K562 (cell line): ENCODE measurements around the gene PLA1A. TPM values are rescaled to one million over a fixed set of nuclear protein-coding genes. Genes with fewer than 3 reads are reported as not detected.

Experiments
- BACH1 ChIP-seq: fragments of 200-800 bp; sonication (Bioruptor generic); IDR thresholded peaks from 2 replicates; pipeline ENCODE4 v1.6.1; 2016; ENCODE audit warnings: missing genetic modification characterization, missing compliant biosample characterization
- C11orf30 ChIP-seq: fragments of 450-650 bp; IDR thresholded peaks from 2 replicates; pipeline ENCODE4 v1.6.1; 2016; ENCODE audit warnings: low read depth, mild to moderate bottlenecking
- ESRRB ChIP-seq: fragments of 250-450 bp; sonication (Bioruptor Pico); IDR thresholded peaks from 2 replicates; pipeline ENCODE4 v1.5.0; 2020; ENCODE audit warnings: mild to moderate bottlenecking, moderate library complexity, borderline replicate concordance
- ETS2 ChIP-seq: IDR thresholded peaks from 2 replicates; pipeline ENCODE4 v1.6.1; 2016; ENCODE audit warnings: borderline replicate concordance, missing genetic modification characterization, mild to moderate bottlenecking, moderate library complexity, missing compliant biosample characterization; ENCODE audit not compliant: poor library complexity, severe bottlenecking
- ETV6 ChIP-seq, 3 experiments: fragments of 150-350 bp in 1 of 3; sonication (generic) in 1 of 3; formaldehyde crosslinking in 1 of 3; IDR thresholded peaks; 2 replicates each; pipeline versions ENCODE4 v1.6.1 to v1.8.0; 2014 to 2022; ENCODE audit warnings: borderline replicate concordance in 2 of 3, low read depth in 2 of 3, antibody characterized with exemption in 1 of 3, low read length in 1 of 3, mild to moderate bottlenecking in 1 of 3, missing genetic modification reagents in 1 of 3
- GTF2F1 ChIP-seq: IDR thresholded peaks from 2 replicates; pipeline ENCODE4 v1.6.1; 2011; ENCODE audit warnings: low read depth, low read length, improper control_type of control experiment
- HCFC1 ChIP-seq: IDR thresholded peaks from 2 replicates; pipeline ENCODE4 v1.6.1; 2012; ENCODE audit warnings: low read depth, low read length, improper control_type of control experiment
- LEF1 ChIP-seq: fragments of 450-650 bp; IDR thresholded peaks from 2 replicates; pipeline ENCODE4 v1.6.1; 2016; ENCODE audit warnings: mild to moderate bottlenecking
- MAFK ChIP-seq: IDR thresholded peaks from 2 replicates; pipeline ENCODE4 v1.6.1; 2011; ENCODE audit warnings: low read length, improper control_type of control experiment
- MIER1 ChIP-seq: fragments of 450-650 bp; IDR thresholded peaks from 2 replicates; pipeline ENCODE4 v1.6.1; 2016; ENCODE audit warnings: antibody characterized with exemption, mild to moderate bottlenecking, low read depth
- NFRKB ChIP-seq: fragments of 450-650 bp; IDR thresholded peaks from 2 replicates; pipeline ENCODE4 v1.6.1; 2016; ENCODE audit warnings: low read depth
- POLR2B ChIP-seq: fragments of 450-650 bp; IDR thresholded peaks from 2 replicates; pipeline ENCODE4 v1.6.1; 2018; ENCODE audit warnings: low read depth; ENCODE audit not compliant: partially characterized antibody
- POLR2G ChIP-seq: fragments of 200-400 bp; formaldehyde crosslinking; IDR thresholded peaks from 2 replicates; pipeline ENCODE4 v1.6.1; 2017; ENCODE audit warnings: low read depth, mild to moderate bottlenecking, antibody characterized with exemption, low read length, moderate library complexity
- SMAD4 ChIP-seq: fragments of 250-450 bp; sonication (Bioruptor Pico); conservative IDR thresholded peaks from 2 replicates; pipeline ENCODE4 v1.8.0; 2021; ENCODE audit warnings: inconsistent platforms, mild to moderate bottlenecking, moderate library complexity
- SMARCB1 ChIP-seq: IDR thresholded peaks from 2 replicates; pipeline ENCODE4 v1.6.1; 2011; ENCODE audit warnings: improper control_type of control experiment, low read depth; ENCODE audit not compliant: insufficient read length
- ZNF212 ChIP-seq: fragments of 450-650 bp; formaldehyde crosslinking; IDR thresholded peaks from 2 replicates; pipeline ENCODE4 v1.4.0; 2020; ENCODE audit warnings: mild to moderate bottlenecking
- ZNF253 ChIP-seq: fragments of 250-450 bp; sonication (Bioruptor Pico); conservative IDR thresholded peaks from 2 replicates; pipeline ENCODE4 v1.6.1; 2021; ENCODE audit warnings: mild to moderate bottlenecking
- ZNF3 ChIP-seq: fragments of 250-450 bp; sonication (Bioruptor Pico); IDR thresholded peaks from 2 replicates; pipeline ENCODE4 v1.5.0; 2021; ENCODE audit warnings: mild to moderate bottlenecking, moderate library complexity
- ZNF316 ChIP-seq: fragments of 450-650 bp; IDR thresholded peaks from 2 replicates; pipeline ENCODE4 v1.6.1; 2016
- ZNF584 ChIP-seq: fragments of 200-800 bp; sonication (Bioruptor generic); IDR thresholded peaks from 2 replicates; pipeline ENCODE4 v1.6.1; 2016; ENCODE audit warnings: low read depth, mild to moderate bottlenecking, missing genetic modification characterization, missing compliant biosample characterization
- ZNF766 ChIP-seq: fragments of 200-800 bp; sonication (Bioruptor generic); conservative IDR thresholded peaks from 2 replicates; pipeline ENCODE4 v1.6.1; 2016; ENCODE audit warnings: missing genetic modification characterization, missing compliant biosample characterization
- polyA plus RNA-seq, 8 experiments: library from polyadenylated mRNA; depleted of rRNA in 4 of 8; stranded (reverse) in 5 of 8; unstranded in 3 of 8; fragments of >200 nt; fragmentation: Nextera tagmentation in 2 of 8; fragmentation: Illumina TruSeq in 1 of 8; extraction: Ambion mirVana in 2 of 8; extraction: Trizol in 1 of 8; gene quantifications; 2 replicates each; pipeline versions ENCODE4 v1.2.1 to v1.2.3, GENCODE V29; 2011 to 2014; ENCODE audit warnings: inconsistent platforms in 1 of 8, missing spikeins in 1 of 8
- total RNA-seq, 7 experiments: library from RNA; depleted of rRNA in 6 of 7; stranded (reverse); fragments of >200 nt in 6 of 7; fragmentation: Illumina TruSeq in 2 of 7; extraction: Trizol in 2 of 7; gene quantifications; 2 replicates each; pipeline versions ENCODE4 v1.2.1 to v1.2.3, GENCODE V29; 2011 to 2021; ENCODE audit warnings: low replicate concordance in 1 of 7
- TF ChIP-seq, protein P1 (sequence below): fragments of 200-800 bp; sonication (Bioruptor generic); IDR thresholded peaks from 2 replicates; pipeline ENCODE4 v1.6.1; 2017; ENCODE audit warnings: missing genetic modification characterization, missing compliant biosample characterization
- TF ChIP-seq, protein P2 (sequence below), 2 experiments: fragments of 450-650 bp; conservative IDR thresholded peaks; 2 replicates each; pipeline ENCODE4 v1.6.1; 2017; ENCODE audit warnings: mild to moderate bottlenecking in 2 of 2, moderate library complexity in 2 of 2

Gene PLA1A
- total and polyA plus RNA-seq, 9 of the 15 experiments (the other 6 are each of a cell fraction or from before 2014, with no cell fraction given), result not detected

DNA sequence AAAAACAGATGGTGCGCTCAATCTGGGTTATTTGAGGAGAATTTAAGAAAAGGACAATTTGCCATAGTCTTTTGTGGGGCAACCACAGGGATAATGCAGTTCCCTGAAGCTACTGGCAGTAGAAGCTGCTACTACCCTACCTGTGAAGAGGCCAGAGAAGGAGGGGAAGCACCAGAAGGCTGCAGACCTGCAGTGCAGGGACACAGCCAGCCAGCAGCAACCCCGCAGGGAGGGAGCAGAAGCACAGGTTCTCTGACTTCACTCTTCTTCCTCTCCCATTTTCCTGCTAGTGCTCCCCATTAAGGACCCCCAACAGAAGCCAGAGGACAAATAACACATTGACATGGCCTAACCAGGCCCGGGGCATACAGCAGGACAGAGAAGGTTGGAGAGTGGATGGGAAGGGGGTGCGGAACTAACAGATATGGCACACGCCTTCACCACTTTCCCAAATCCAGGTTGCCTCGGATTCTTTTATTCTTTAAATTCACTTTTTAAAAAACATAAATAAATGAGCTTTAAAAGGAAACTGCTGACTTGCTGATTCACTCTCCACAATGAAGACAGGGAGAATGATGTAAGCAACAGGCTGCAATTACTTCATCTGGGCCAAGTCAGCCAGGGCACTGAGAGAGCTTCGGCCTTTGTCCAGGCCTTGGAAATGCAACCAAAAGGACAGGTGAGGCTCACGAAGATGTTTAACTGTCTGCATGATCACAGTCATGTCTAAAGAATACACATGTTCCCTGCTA lies 32.6 kb downstream of the PLA1A start (continued):
- TF ChIP-seq ETV6 (IDR thresholded peaks at IDR 0.05; ENCODE audit: borderline replicate concordance in 1 of 2, low read depth in 2 of 2, low read length in 1 of 2) (no peak), ETV6 (CRISPR knock-in tag; IDR thresholded peaks at IDR 0.05; ENCODE audit: borderline replicate concordance) (no peak), HCFC1 (no peak), ZNF253 (no peak), LEF1 (no peak), ZNF3 (CRISPR knock-in tag) (no peak), NFRKB (0 out of 2 replicates have a peak, but pooled peaks have one; percentile 11), ZNF766 (peak; percentile 32; the same call in 1 of the 2 replicates), ESRRB (no peak), POLR2B (no peak), BACH1 (tag) (peak; percentile 47; the same call in 1 of the 2 replicates), MIER1 (no peak), POLR2G (no peak), C11orf30 (peak; percentile 96), ZNF316 (peak; percentile 96), SMAD4 (CRISPR knock-in tag) (peak; percentile 53; the same call in 1 of the 2 replicates), ZNF212 (CRISPR knock-in tag) (no peak), ETS2 (tag) (no peak), ZNF584 (CRISPR knock-in tag) (0 out of 2 replicates have a peak, but pooled peaks have one; percentile 26), GTF2F1 (no peak), MAFK (peak; percentile 69; the same call in 1 of the 2 replicates), SMARCB1 (no peak)
- TF ChIP-seq, protein P1, sequence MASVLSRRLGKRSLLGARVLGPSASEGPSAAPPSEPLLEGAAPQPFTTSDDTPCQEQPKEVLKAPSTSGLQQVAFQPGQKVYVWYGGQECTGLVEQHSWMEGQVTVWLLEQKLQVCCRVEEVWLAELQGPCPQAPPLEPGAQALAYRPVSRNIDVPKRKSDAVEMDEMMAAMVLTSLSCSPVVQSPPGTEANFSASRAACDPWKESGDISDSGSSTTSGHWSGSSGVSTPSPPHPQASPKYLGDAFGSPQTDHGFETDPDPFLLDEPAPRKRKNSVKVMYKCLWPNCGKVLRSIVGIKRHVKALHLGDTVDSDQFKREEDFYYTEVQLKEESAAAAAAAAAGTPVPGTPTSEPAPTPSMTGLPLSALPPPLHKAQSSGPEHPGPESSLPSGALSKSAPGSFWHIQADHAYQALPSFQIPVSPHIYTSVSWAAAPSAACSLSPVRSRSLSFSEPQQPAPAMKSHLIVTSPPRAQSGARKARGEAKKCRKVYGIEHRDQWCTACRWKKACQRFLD (CRISPR knock-in tag), result 0 out of 2 replicates have a peak, but pooled peaks have one; percentile 46
- TF ChIP-seq, protein P2, sequence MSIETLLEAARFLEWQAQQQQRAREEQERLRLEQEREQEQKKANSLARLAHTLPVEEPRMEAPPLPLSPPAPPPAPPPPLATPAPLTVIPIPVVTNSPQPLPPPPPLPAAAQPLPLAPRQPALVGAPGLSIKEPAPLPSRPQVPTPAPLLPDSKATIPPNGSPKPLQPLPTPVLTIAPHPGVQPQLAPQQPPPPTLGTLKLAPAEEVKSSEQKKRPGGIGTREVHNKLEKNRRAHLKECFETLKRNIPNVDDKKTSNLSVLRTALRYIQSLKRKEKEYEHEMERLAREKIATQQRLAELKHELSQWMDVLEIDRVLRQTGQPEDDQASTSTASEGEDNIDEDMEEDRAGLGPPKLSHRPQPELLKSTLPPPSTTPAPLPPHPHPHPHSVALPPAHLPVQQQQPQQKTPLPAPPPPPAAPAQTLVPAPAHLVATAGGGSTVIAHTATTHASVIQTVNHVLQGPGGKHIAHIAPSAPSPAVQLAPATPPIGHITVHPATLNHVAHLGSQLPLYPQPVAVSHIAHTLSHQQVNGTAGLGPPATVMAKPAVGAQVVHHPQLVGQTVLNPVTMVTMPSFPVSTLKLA (conservative IDR thresholded peaks at IDR 0.05), result no peak
